ENCODE data around the gene CPEB4.

CPEB4 gene

GRCh38 chr5:173945160-173945559 lies 57.0 kb downstream of the CPEB4 start:
- no peak for DNase-seq (ENCODE audit: low spot score)

- no peak for DNase-seq (ENCODE audit: low spot score)
Observed at GRCh38 chr5:173946323-173946722, 58.2 kb downstream of the CPEB4 start.

- no peak for DNase-seq (ENCODE audit: low spot score)
Observed at GRCh38 chr5:173950829-173951228, 62.7 kb downstream of the CPEB4 start.

GRCh38 chr5:173953528-173954090 lies 65.5 kb downstream of the CPEB4 start:
- no peak for DNase-seq (ENCODE audit: low spot score)

- no peak for DNase-seq (ENCODE audit: low spot score)
Observed at GRCh38 chr5:173954671-173955521, 66.7 kb downstream of the CPEB4 start.

- no peak for DNase-seq (ENCODE audit: low spot score)
Observed at GRCh38 chr5:173960986-173961385, 72.8 kb downstream of the CPEB4 start.

- no peak for DNase-seq (ENCODE audit: low spot score)
Observed at GRCh38 chr5:173961418-173961817, 73.3 kb downstream of the CPEB4 start.

- DNase-seq (ENCODE audit: low spot score) = no peak
Observed at GRCh38 chr5:173962436-173962972, 74.4 kb downstream of the CPEB4 start.

- DNase-seq (ENCODE audit: low spot score) = no peak
Observed at GRCh38 chr5:173963182-173963838, 75.2 kb downstream of the CPEB4 start.

GRCh38 chr5:173963867-173964441 lies 75.8 kb downstream of the CPEB4 start:
- peak; percentile 53 for DNase-seq (ENCODE audit: low spot score)

GRCh38 chr5:173964506-173964905 lies 76.4 kb downstream of the CPEB4 start:
- no peak for DNase-seq (ENCODE audit: low spot score)

- DNase-seq (ENCODE audit: low spot score) = no peak
Observed at GRCh38 chr5:173967241-173967640, 79.1 kb downstream of the CPEB4 start.

GRCh38 chr5:173968154-173968797 lies 80.1 kb downstream of the CPEB4 start:
- DNase-seq (ENCODE audit: low spot score) = no peak

- DNase-seq (ENCODE audit: low spot score) = peak; percentile 17
Observed at GRCh38 chr5:173969167-173970049, 81.3 kb downstream of the CPEB4 start.

GRCh38 chr5:173970878-173971650 lies 82.9 kb downstream of the CPEB4 start:
- no peak for DNase-seq (ENCODE audit: low spot score)

- no peak for DNase-seq (ENCODE audit: low spot score)
Observed at GRCh38 chr5:173971681-173972345, 83.7 kb downstream of the CPEB4 start.

- DNase-seq (ENCODE audit: low spot score) = no peak
Observed at GRCh38 chr5:173972607-173972924, 84.4 kb downstream of the CPEB4 start.

- DNase-seq (ENCODE audit: low spot score) = peak; percentile 66
Observed at GRCh38 chr5:173972925-173973615, 84.9 kb downstream of the CPEB4 start.

GRCh38 chr5:173973616-173973969 lies 85.4 kb downstream of the CPEB4 start:
- no peak for DNase-seq (ENCODE audit: low spot score)

Data from RKO (cell line).